ACHN (cell line): ENCODE results near the gene TUBB4B.

Source experiments
- DNase-seq: peaks from one replicate; pipeline ENCODE4 v3.0.0-alpha.2; 2015
- in situ Hi-C: cut with HindIII; loops from 2 replicates; pipeline ENCODE4 v1.10.0; 2017; ENCODE audit warnings: low sequenced_read_pairs, low pct_ligation_motif_present, low pct_unique_long_range_greater_than_20kb

The TUBB4B gene

DNA sequence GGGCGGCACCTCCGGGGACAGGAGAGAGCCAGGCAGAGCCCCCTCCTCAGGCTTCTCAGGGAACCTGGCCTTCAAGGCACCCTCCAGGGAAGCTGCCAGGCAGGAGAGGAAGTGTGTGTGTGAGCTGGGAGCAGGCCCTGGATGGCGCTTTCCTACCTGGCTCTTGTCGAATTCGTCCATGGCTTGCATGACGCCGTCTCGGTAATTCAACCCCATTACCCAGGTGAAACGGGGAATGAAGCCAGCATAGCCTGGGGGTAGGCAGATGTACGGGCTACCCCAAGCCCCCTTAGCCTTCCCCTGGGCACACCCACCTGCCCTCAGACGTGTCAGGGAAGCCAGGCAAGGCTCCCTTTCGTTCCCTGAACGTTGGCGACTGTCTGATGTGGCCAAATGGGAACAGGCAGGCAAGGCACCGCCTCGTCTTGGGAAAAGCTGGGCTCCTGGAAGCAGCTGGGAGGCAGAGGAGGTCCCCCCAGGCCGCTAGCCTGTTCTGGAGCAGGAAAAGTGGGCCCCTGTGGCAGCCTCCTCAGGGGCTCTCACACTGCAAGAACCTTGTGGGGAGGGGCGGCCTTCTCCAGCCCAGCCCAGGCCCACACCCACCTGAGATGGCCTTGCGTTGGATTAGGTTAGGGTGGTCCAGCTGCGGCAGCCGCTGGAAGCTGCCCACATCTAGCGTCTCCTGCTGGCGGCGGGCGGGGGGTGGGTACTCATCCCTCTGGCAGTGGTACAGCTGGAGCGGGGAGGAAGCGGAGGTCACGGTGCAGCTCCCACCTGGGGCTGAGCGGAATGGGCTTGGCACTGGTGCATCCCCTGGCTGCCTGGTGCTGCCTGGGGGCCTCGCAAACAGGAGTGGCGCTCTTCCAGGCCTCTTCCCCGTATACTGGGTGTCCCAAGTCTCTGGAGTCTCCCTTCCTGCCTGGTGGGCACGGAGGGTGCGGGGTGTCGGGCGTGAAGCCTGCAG lies 3.7 kb downstream of the TUBB4B start:
- in situ Hi-C loops = no loop called here
- DNase-seq = no peak

DNA sequence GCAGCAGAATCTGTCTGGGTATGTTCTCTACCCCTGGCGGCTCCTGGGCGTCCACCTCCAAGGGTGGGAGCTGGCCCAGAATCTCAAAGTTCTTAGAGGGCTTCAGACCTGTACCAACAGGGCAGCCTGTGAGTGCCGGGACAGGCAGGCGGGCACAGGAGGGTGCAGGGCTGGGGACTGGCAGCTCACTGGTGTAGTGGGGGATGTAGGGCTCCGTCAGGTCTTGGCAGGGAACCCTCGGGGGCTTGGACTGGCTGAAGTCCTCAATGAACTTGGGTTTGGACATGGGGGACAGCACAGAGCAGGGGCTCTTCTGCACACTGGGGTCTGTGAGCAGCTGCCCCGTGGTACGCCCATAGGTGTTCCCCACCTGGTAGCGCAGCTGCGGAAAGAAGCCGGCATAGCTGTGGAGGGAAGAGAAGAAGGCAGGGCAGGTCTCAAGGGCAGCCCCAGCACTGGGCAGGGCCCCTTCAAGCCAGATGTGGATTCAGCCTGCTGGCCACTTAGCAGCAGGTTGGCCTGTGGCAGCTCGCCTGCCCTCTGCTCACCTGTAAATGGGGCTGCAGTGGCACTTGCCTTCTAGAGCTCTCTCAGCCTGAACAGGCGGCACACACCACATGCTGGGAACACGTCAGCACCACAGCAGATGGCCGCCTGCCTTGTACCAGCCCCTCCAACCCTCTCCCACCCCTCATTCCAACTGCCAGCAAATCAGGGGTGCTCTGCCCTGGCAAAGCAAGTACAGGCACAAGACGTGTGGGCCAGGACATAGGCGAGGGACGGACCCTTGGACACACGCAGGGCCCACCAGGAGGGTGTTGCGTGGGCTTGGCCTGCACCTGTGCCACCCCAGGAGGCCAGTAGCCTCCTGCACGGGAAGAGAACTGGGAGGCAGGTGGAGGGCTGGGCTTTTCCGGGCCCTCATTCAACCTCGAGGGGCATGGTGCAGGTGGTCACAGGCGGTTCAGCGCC lies 4.6 kb downstream of the TUBB4B start:
- DNase-seq = no peak
- in situ Hi-C loops = no loop called here

DNA sequence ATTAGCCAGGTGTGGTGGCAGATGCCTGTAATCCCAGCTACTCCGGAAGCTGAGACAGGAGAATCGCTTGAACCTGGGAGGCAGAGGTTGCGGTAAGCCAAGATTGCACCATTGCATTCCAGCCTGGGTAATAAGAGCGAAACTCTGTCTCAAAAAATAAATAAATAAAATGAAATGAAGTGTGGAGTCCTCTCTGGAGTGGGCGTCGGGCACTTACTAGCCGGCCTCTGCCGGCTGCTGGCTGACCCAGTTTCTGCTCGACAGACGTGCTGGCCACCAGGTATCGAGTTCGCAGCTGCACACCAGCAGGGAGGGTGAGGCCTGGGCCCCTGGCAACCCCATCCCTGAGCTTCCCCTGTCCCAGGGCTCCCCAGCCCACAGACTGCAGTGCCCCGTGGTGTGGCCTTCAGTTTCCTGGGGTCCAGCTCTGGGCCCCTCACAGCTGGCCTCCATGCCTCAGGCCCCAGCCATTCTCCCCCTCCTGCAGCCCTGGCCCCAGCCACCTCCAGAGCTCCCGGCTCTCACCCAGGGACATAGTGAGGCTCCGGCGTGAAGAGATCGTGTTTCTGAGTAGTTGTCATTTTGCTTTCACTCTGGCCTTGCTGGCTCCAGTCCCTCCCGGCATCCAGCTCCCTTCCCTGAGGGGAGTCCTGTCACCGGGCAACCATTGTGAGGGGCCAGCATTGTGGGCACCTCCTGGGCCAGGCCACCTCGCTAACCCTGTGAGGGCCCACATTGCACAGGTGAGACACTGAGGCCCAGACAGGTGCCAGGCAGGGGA lies 6.2 kb downstream of the TUBB4B start:
- DNase-seq = no peak

DNA sequence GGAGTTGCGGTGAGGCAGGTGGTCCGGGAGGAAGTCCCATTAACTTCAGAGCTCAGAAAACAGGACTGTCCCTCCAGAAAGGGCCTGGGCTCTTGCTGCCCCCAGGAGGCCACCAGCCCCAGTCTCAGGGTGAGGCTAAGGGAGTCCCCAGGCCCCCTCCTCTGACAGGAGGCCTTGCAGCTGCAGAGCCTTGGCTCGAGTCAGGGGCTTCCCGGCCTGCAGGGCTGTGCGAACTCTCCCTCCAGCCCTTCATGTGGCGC lies 6.8 kb downstream of the TUBB4B start:
- DNase-seq = no peak
- in situ Hi-C loops = no loop called here

More for the DNA sequence above, 6.2 kb downstream of the TUBB4B start:
- in situ Hi-C loops = no loop called here

DNA sequence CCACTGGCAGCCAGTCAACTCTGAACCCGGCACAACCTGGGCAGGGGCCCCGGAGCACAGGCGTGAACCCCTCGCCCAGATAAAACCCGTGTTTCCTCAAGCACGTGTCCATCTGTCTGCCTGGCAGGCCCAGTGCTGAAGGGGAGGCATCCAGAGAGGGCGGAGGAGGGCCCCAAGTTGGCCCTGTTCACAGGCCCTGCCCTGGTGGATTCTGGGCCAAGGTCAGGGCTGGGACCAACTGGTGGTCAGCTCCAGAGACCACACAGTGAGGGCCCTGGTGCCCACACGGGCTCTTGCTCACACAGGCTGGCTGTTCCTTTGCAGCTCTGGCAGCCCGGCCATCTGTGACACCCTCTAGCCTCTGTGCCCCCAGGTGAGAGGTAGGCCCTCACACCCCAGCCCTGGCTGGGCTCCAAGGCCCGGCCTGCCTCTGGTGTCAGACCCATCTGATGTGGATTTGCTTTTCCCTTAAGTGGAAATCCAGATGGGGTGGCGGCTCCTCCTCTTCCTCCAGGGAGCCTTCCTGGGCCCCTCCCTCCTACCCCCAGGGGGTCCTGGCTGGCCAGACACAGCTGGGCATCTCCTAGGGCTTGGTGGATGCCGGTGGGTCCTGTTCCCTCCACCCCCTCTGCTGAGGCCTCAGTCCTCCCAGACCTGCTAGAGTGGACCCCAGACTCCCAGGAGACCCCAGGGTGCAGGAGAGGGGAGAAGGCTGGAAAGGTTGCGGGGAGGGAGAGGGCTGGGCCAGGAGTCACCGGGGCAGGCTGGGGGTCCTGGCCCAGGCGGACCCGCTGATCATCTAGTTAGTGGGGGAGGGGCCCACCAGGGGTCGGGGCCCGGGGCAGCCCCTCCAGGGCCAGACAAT lies 9.5 kb downstream of the TUBB4B start:
- DNase-seq = no peak
- in situ Hi-C loops = no loop called here

DNA sequence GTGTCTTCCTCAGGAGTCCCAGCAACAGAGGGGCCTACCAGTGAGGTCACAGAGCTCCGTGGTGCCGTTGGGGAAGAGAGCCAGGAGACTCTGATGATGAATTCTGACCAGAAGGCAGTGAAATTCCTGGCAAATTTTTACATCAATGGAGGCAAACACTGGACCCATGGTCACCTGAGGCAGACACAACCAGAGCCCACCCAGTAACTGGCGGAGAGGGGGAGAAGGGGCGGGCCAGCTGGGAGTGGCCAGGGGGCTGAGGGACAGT lies 10.0 kb downstream of the TUBB4B start, which contains the start of gene STPG3:
STPG3 (plus strand) TSS at position 93 of the 268 bp plus-strand sequence; CDS start at position 94, 1 bp downstream.
- DNase-seq = no peak
- in situ Hi-C loops = no loop called here

DNA sequence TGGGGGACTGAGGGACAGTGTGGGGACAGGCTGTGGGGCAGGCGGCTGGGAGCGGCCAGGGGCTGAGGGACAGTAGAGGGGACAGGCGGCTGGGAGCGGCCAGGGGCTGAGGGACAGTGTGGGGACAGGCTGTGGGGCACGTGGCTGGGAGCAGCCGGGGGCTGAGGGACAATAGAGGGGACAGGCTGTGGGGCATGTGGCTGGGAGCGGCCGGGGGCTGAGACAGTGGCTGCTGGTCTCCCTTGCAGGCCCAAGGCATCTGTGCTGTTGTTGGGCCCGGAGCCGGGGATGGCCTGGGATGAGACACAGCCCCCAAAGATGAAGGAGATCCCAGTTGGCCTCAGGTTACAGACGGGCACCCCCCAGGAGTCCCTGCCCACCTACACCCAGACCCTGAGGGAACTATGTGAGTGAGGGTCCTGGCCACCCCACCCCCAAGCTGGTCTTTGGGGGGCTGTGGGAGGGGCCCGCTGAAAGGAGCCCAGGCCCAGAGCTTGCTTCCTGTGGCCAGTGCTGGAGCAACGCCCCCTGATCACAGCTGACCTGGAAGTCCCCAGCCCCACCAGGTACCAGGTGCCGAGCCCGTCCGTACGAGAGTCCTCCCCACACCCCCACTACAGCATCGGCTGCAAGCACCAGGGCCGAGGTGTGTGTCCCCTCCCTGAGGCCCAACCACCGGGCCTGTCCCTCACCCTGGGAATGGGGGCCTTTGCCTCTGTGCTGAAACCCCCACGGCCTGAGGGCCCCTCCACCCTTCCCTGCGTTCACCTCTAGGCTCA lies 10.6 kb downstream of the TUBB4B start:
- no peak for DNase-seq

DNA sequence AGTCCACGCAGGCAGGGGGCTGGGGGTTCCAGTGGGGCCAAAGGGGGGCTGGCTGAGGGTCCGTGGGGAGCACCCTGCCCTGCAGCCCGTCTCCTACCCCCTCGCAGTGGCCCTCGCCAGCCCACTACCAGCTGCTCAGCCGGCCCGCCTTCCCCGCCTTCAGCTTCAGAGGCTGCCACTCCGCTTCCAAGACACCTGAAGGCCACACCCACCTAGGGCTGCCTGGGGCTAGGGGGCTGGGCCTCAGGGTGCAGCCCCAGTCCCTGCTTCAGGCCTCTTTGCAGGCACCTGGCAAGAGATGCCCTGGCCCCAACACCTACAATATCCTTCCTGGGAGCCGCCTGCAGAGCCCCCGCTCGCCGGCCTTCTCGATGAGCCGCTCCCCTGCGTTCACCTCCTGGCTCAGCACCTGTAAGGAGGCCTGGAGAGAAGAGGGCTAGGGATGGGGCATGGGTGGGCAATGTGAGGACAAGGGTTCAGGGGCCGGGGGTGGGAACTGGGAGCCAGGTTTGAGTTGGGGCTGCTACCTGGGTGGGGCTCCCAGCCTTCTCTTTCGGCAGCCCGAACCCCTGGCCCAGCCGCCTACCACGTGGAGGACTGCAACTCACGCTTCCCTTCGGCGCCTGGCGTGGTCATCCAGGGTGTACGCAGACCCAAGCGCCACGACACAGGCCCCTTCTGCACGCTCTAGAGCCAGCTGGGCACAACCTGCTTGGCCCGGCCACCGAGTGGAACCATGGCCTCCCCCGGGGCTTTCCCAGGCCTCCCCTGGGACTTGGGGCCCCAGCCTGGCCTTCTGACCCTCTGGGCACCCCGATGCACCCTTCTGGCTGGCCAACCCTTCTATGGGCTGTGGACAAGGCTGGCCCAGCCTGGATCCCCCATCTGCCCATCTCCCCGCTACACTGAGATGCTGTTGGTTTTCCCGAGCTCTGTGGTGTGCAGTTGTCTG lies 11.7 kb downstream of the TUBB4B start:
- in situ Hi-C loops = no loop called here
- no peak for DNase-seq

More for the DNA sequence above, 10.6 kb downstream of the TUBB4B start:
- in situ Hi-C loops = no loop called here

DNA sequence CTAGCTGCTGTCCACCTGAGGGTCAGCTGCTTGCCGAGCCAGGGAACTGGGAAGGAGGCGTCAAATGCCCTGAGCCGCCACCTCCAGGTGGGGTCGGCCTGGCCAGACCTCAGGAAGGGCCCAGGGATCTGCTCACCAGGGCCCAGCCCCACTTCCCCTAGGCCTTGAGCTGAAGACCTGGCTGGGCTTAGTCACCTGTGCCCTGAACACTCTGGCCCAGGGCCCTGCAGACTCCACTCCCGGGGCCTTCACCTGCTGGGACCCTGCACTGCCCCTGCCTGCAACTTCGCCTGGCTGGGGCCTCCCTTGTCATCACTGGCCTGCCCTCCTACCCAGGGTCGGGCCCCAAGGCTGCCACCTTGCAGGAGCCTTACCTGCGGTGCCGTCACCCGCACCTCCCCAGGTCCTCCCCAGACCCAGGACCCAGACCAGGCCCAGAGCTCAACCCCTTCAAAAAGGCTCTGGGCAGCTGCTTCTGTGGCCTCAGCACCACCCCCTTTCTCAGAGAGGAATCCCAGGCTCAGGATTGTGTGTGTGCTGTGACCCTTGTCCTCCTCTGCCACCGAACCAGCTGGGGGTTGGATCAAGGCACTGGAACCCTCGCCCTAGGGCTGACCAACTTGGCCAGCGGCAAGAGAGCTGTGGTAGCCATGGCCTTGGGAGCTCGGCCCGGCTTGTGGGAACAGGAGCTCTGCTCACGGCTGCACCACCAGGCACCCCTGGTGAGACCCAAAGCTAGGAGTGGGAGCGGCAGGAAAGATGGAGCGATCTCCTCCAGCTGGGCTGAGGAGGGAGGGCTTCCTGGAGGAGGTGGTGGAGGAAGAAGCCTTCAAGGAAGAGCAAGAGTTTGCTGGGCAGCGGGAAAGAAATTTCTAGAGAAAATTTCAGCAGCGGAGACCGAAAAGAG lies 12.9 kb downstream of the TUBB4B start:
- no peak for DNase-seq
- in situ Hi-C loops = no loop called here

DNA sequence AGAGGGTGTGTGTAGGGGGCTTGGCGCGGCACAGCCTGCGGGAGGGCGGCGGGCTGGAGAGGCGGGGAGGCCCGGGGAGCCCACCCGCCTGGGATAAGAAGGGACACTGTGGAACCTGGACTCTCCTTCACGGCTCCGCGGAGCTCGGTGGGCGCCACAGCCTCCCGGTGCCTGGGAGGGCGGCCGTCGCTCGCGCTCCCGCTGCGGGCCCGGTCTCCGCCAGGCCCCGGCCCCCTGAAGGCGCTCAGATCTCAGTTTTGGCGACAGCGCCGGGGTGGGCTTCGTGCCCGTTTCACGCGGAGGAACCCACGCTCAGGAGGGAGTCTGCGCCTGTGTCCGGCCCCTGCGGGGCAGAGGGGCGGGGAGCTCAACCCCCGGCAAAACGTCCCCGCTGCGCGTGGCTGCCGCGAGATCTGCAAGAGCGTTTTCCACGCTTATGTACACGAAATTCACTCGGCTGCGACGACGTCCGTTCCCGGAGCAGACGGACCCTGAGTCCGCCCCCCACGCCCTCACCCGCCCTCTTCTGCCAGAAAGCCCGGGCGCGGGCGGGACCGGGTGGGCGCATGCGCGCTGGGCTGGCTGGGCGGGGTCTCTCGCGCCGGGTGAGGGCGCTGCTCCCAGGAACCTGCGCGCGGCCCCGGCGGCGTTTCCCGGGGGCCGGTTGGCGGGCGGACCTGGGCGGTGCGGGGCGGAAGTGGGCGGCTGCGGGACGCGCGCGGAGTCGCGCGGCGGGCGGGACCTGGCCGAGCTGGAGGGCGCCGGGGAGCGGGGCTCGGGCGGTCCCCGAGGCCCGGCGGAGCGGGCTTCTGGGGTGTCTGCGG lies 13.7 kb downstream of the TUBB4B start, which contains the start of gene NELFB:
NELFB (plus strand) TSS at position 704 of the 824 bp plus-strand sequence.
- in situ Hi-C loops = no loop called here
- peak; percentile 85 for DNase-seq

DNA sequence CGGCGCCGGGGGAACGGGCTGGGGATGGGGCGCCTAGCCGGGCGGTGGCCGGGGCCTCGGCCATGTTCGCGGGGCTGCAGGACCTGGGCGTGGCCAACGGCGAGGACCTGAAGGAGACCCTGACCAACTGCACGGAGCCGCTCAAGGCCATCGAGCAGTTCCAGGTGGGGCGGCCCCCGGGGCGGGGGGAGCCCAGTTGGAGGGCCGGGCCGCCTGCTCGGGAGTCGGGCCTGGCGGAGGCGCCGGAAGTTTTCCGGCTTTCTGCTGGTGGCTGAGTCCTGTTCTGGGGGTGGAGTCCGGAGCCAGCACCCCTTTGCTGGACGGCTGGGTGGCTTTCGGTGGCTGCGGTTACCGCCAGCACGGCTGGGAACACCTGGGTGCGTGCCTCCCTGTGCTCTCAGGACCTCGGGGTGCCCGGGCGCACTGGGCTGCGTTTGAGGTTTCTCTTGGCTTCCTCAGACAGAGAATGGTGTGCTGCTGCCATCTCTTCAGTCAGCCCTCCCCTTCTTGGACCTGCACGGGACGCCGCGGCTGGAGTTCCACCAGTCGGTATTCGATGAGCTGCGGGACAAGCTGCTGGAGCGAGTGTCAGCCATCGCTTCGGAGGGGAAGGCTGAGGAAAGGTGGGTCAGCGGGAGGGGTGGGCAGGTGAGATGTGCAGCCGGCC lies 14.5 kb downstream of the TUBB4B start:
- no peak for DNase-seq
- in situ Hi-C loops = no loop called here

DNA sequence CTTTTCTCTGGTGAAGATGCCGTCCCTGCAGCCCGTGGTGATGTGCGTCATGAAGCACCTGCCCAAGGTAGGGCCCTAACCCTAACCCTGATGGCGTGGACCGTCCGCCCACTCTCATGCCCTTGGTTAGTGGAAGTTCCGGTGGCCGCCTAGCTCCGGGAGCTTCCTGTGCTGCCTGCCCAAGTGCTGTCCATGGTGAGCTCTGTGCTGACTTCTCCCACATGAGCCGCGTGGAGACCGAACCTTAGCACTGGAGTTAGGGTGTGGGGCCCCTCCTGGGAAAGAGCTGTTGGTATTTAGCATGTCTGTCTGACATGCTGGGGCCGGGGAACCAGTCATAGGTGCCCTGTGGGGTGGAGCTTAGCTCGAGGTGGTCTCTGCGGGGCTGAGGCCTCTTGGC lies 15.3 kb downstream of the TUBB4B start:
- in situ Hi-C loops = no loop called here
- no peak for DNase-seq

DNA sequence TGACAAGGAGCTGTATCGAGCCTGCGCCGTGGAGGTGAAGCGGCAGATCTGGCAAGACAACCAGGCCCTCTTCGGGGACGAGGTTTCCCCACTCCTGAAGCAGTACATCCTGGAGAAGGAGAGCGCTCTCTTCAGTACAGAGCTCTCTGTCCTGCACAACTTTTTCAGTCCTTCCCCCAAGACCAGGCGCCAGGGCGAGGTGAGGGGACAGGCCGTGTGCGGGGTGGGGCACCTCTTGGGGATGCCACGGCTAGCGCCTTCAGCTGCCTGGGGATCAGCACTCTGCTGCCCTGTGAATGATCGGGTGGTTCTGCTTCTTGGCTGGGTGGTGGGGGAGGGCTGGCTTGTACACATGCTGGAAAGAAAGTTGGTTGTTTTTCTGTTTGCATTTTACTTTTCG lies 15.8 kb downstream of the TUBB4B start:
- in situ Hi-C loops = no loop called here
- no peak for DNase-seq
